ENCODE data around the gene KDM5B.
"Not testable (repeated sequence)": the region's sequence is repeated elsewhere in the genome, so short reads cannot be mapped to it uniquely, and the experiment has no call there.

- not testable (repeated sequence) for TF ChIP-seq POLR2AphosphoS5 (IDR thresholded peaks at IDR 0.05; ENCODE audit: low read depth); CTCF (conservative IDR thresholded peaks at IDR 0.05; ENCODE audit: low read depth in 2 of 2); EZH2phosphoT487 (IDR thresholded peaks at IDR 0.05; ENCODE audit: unreplicated experiment); EZH2 (IDR thresholded peaks at IDR 0.05; ENCODE audit: low read depth, unreplicated experiment); REST (IDR thresholded peaks at IDR 0.05; ENCODE audit: unreplicated experiment); JUNB (IDR thresholded peaks at IDR 0.05; ENCODE audit: unreplicated experiment); ETS1 (IDR thresholded peaks at IDR 0.05); CREB1 (CRISPR knock-in tag; IDR thresholded peaks at IDR 0.05; ENCODE audit: low read depth); ZNF462 (CRISPR knock-in tag; IDR thresholded peaks at IDR 0.05)
Measured at GRCh38 chr1:202794931-202795330, 13.3 kb downstream of the KDM5B start.
